OCI-LY1 (cell line): ENCODE results near the gene AMOT.

Experiments used
- CTCF ChIP-seq: fragments of 200-600 bp; sonication (generic), shearing (Covaris generic); IDR thresholded peaks from 2 replicates; pipeline ENCODE4 v1.5.1; 2017; ENCODE audit warnings: mild to moderate bottlenecking, antibody characterized with exemption, low read length, moderate library complexity, mixed read lengths
- EZH2 ChIP-seq: fragments of 200-600 bp; sonication (generic), shearing (Covaris generic); IDR thresholded peaks from 2 replicates; pipeline ENCODE4 v1.8.0; 2017; ENCODE audit warnings: borderline replicate concordance, mixed run types, mild to moderate bottlenecking, antibody characterized with exemption, low read length, moderate library complexity, mixed read lengths

GRCh38 chrX:112819813-112820212, 20.8 kb downstream of the AMOT start:
- TF ChIP-seq CTCF (no peak), EZH2 (no peak)
